ACC112 (cell line): ENCODE results near the gene CCDC198.

Experiments
- H2AFZ ChIP-seq: fragments of 200-600 bp; sonication (generic); one replicate; pipeline ENCODE4 v1.6.0; 2017; ENCODE audit warnings: antibody characterized with exemption, low read length; ENCODE audit not compliant: unreplicated experiment
- H3K27ac ChIP-seq: fragments of 200-600 bp; sonication (generic); 2 replicates; pipeline ENCODE4 v1.5.1; 2014; ENCODE audit warnings: low read depth, mild to moderate bottlenecking, antibody characterized with exemption, low read length, moderate library complexity
- H3K27me3 ChIP-seq: fragments of 200-600 bp; sonication (generic); 2 replicates; pipeline ENCODE4 v1.6.1; 2014; ENCODE audit warnings: mild to moderate bottlenecking, antibody characterized with exemption, low read length, moderate library complexity, mixed read lengths; ENCODE audit not compliant: insufficient read depth
- H3K36me3 ChIP-seq: fragments of 200-600 bp; sonication (generic); 2 replicates; pipeline ENCODE4 v1.6.1; 2016; ENCODE audit warnings: mild to moderate bottlenecking, antibody characterized with exemption, low read length, moderate library complexity, mixed read lengths; ENCODE audit not compliant: insufficient read depth
- H3K4me1 ChIP-seq: fragments of 200-600 bp; sonication (generic); one replicate; pipeline ENCODE4 v1.6.1; 2016; ENCODE audit warnings: low read length, mixed read lengths; ENCODE audit not compliant: insufficient read depth, unreplicated experiment, control insufficient read depth
- H3K4me3 ChIP-seq: fragments of 200-600 bp; sonication (generic); 2 replicates; pipeline ENCODE4 v1.5.1; 2014; ENCODE audit warnings: mild to moderate bottlenecking, low read depth, low read length
- H3K79me2 ChIP-seq: fragments of 200-600 bp; sonication (generic); one replicate; pipeline ENCODE4 v1.6.0; 2016; ENCODE audit warnings: low read length; ENCODE audit not compliant: control insufficient read depth, unreplicated experiment, insufficient read depth

Gene CCDC198

GRCh38 chr14:57498035-57498434 lies 4.4 kb upstream of the CCDC198 start:
- Histone ChIP-seq H3K27ac (no peak overlapping the region), H3K4me3 (no peak overlapping the region), H3K4me1 (peaks cover 1% of the 10 kb centered on the region), H3K36me3 (no peaks in the 10 kb centered on the region), H3K27me3 (peaks cover 34% of the 10 kb centered on the region), H2AFZ (no peak overlapping the region), H3K79me2 (no peaks in the 10 kb centered on the region)

GRCh38 chr14:57495416-57495815 lies 1.8 kb upstream of the CCDC198 start:
- Histone ChIP-seq H3K36me3 (no peaks in the 10 kb centered on the region), H3K4me3 (no peak overlapping the region), H3K4me1 (peaks cover 3% of the 10 kb centered on the region), H3K27ac (no peak overlapping the region), H3K27me3 (peaks cover 50% of the 10 kb centered on the region), H3K79me2 (no peaks in the 10 kb centered on the region), H2AFZ (no peak overlapping the region)

- Histone ChIP-seq H3K4me1 (peaks cover 3% of the 10 kb centered on the region), H3K79me2 (no peaks in the 10 kb centered on the region), H3K4me3 (no peak overlapping the region), H3K27me3 (peaks cover 60% of the 10 kb centered on the region), H3K27ac (no peak overlapping the region), H2AFZ (no peak overlapping the region), H3K36me3 (no peaks in the 10 kb centered on the region)
These were observed 798 bp downstream of the CCDC198 start for GRCh38 chr14:57492859-57493258.

GRCh38 chr14:57491640-57492039 lies 2.0 kb downstream of the CCDC198 start:
- Histone ChIP-seq H3K27ac (no peak overlapping the region), H2AFZ (no peak overlapping the region), H3K79me2 (no peaks in the 10 kb centered on the region), H3K4me1 (peaks cover 3% of the 10 kb centered on the region), H3K4me3 (no peak overlapping the region), H3K36me3 (no peaks in the 10 kb centered on the region), H3K27me3 (peaks cover 54% of the 10 kb centered on the region)

- H3K27ac ChIP-seq: no peak overlapping the region
- peaks cover 64% of the 10 kb centered on the region for H3K27me3 ChIP-seq
These were observed 5.9 kb downstream of the CCDC198 start for GRCh38 chr14:57487771-57488170.

GRCh38 chr14:57486767-57487379 lies 6.8 kb downstream of the CCDC198 start:
- Histone ChIP-seq H3K79me2 (no peaks in the 10 kb centered on the region), H3K4me1 (no peaks in the 10 kb centered on the region), H3K36me3 (no peaks in the 10 kb centered on the region), H3K4me3 (no peak overlapping the region), H3K27me3 (peaks cover 69% of the 10 kb centered on the region), H3K27ac (no peak overlapping the region), H2AFZ (no peak overlapping the region)

More at GRCh38 chr14:57487771-57488170, 5.9 kb downstream of the CCDC198 start:
- H2AFZ ChIP-seq: no peak overlapping the region
- no peaks in the 10 kb centered on the region for H3K79me2 ChIP-seq
- no peak overlapping the region for H3K4me3 ChIP-seq
- no peaks in the 10 kb centered on the region for H3K36me3 ChIP-seq
- H3K4me1 ChIP-seq: no peaks in the 10 kb centered on the region

GRCh38 chr14:57485635-57486034 lies 8.0 kb downstream of the CCDC198 start:
- no peak overlapping the region for H3K27ac ChIP-seq
- H3K4me1 ChIP-seq: no peaks in the 10 kb centered on the region
- H2AFZ ChIP-seq: no peak overlapping the region
- H3K27me3 ChIP-seq: peaks cover 72% of the 10 kb centered on the region
- H3K36me3 ChIP-seq: no peaks in the 10 kb centered on the region
- no peak overlapping the region for H3K4me3 ChIP-seq
- no peaks in the 10 kb centered on the region for H3K79me2 ChIP-seq

- peaks cover 2% of the 10 kb centered on the region for H3K4me1 ChIP-seq
- no peak overlapping the region for H3K27ac ChIP-seq
- H3K27me3 ChIP-seq: peaks cover 63% of the 10 kb centered on the region
- no peak overlapping the region for H2AFZ ChIP-seq
- H3K79me2 ChIP-seq: no peaks in the 10 kb centered on the region
- no peaks in the 10 kb centered on the region for H3K36me3 ChIP-seq
- no peak overlapping the region for H3K4me3 ChIP-seq
These were observed 11.5 kb downstream of the CCDC198 start for GRCh38 chr14:57482120-57482519.

GRCh38 chr14:57480051-57480450 lies 13.6 kb downstream of the CCDC198 start:
- no peak overlapping the region for H3K27ac ChIP-seq
- no peak overlapping the region for H2AFZ ChIP-seq
- no peak overlapping the region for H3K4me3 ChIP-seq
- H3K27me3 ChIP-seq: peaks cover 50% of the 10 kb centered on the region
- H3K4me1 ChIP-seq: peaks cover 2% of the 10 kb centered on the region
- H3K79me2 ChIP-seq: no peaks in the 10 kb centered on the region
- H3K36me3 ChIP-seq: no peaks in the 10 kb centered on the region

- Histone ChIP-seq H3K4me3 (no peak overlapping the region), H3K27me3 (peaks cover 42% of the 10 kb centered on the region), H3K4me1 (peaks cover 2% of the 10 kb centered on the region), H2AFZ (no peak overlapping the region), H3K36me3 (no peaks in the 10 kb centered on the region), H3K27ac (no peak overlapping the region), H3K79me2 (no peaks in the 10 kb centered on the region)
These were observed 14.5 kb downstream of the CCDC198 start for GRCh38 chr14:57479197-57479596.

GRCh38 chr14:57478050-57478449 lies 15.6 kb downstream of the CCDC198 start:
- H3K27me3 ChIP-seq: peaks cover 34% of the 10 kb centered on the region
- no peak overlapping the region for H3K27ac ChIP-seq
- H3K4me3 ChIP-seq: no peak overlapping the region
- H3K79me2 ChIP-seq: no peaks in the 10 kb centered on the region
- no peak overlapping the region for H2AFZ ChIP-seq
- no peaks in the 10 kb centered on the region for H3K36me3 ChIP-seq
- peaks cover 2% of the 10 kb centered on the region for H3K4me1 ChIP-seq
